GM18505 (cell line): ENCODE results near the gene CEP128.
A peak's percentile ranks its signal among the peaks of the same experiment; 100 is the strongest.

ENCODE experiments used
- ATAC-seq: cut with Tn5 transposase; IDR thresholded peaks from one replicate; pipeline ENCODE4 v1.9.1; 2021; ENCODE audit not compliant: unreplicated experiment
- POLR2A ChIP-seq: IDR thresholded peaks from 4 replicates; pipeline ENCODE4 v1.6.1; 2011; ENCODE audit warnings: borderline replicate concordance; ENCODE audit not compliant: insufficient read depth, insufficient read length; ENCODE audit errors: extremely low read depth

The CEP128 gene

DNA sequence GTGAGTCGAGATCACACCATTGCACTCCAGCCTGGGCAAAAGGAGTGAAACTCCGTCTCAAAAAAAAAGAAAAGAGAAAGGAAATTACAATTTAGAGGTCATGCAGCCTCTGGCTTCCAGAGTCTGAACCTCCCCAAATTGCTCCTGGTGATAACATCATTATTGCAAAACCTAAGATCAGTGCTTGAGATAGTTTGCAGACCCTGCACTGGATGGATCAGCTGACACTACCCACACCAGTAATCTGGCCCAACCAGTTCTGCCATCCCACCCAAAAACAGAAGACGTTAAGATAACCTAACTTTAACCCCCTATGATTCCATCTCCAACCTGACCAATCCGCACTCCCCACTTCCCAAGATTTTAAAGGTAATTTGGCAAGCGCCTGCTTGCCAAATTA, 376.5 kb downstream of the CEP128 start:
- no peak for TF ChIP-seq POLR2A
- no peak for ATAC-seq

DNA sequence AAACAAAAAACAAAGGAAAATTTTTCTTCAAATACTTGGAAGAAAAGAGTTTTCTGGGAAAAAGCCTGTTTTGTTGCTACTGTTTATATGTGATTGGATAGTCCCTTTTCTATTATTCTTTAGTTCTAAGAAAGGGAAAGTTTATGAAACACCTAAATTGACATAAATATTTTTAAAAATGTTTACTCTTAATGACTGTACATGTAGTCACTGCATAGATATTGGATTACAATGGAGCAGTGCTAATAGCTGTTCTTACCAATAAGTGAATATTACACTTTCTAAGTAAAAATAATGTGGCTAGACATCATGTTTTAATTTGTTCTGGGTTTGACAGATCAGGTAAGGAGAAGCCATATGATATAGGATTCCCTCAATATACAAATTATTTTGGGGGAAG, 377.5 kb downstream of the CEP128 start:
- ATAC-seq: no peak
- no peak for TF ChIP-seq POLR2A

DNA sequence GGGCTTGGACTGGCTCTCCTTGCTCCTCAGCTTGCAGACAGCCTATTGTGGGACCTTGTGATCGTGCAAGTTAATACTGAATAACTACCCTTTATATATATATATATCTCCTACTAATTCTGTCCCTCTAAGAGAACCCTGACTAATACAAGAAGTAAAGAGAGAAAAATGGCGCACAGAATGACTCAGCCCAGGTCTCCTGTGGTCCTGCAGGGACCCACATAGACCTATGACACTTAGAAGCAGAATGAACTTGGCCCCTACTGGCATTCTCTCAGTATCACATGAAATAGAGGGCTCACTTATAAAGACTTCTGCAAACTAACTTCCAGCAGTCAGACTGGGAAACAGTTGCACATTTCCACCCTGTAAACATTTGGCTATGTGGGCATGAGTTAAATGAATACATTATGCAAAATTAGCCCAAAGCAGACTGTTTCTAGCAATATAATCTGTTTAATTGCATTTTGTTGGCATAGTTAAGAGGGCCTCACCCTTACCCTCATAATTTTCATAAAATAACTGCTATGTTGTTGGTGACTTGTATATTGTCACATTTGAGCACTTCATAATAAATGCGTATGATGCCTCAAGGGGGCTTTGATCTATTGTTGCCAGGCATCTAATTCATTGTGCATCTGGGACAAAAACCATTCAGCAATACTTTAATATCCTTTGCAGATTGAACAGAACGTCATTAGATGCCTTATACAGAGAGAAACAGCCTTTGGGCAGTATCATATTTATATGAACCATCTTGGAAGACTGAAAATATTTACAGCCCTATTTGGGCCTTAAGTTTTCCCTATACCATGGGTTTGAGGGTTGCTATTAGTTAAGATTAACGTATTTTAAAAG, 380.5 kb downstream of the CEP128 start:
- ATAC-seq: peak; percentile 92
- TF ChIP-seq POLR2A: no peak

DNA sequence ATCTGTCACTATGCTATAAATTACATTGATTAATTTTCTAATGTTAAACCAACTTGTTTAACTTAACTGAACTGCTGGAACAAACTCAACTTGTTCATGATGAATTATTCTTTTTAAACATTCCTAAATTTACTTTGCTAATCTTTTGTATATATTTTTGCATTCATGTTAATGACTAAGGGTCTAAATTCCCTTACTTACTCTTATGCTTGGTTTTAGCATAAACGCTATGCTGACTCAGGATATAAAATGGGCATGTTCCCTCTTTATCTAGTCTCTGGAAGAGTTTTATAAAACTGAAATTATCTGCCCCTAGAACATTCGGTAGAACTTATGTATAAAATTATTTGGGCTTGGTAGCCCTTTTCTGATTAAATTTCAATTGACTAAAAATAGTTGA, 387.4 kb downstream of the CEP128 start:
- ATAC-seq: no peak
- no peak for TF ChIP-seq POLR2A

DNA sequence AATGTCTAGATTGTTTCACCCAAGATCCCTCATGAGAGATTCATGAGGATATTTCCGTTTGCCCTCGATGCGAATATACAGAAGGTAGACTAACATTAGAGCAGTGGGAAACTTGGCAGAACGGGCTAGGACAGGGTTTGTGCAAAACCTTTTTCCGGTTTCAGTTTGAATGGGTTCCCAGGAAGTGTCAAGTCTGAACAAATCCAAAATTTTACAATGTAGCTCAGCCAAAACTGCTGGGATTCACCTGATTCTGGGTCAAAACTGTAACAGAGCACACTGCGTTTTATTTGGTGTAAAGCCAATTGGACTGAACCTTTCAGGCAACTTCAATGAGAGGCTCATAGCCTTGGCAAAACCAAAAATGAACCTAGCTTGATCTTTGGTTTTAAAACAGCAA, 392.4 kb downstream of the CEP128 start:
- no peak for TF ChIP-seq POLR2A
- no peak for ATAC-seq

DNA sequence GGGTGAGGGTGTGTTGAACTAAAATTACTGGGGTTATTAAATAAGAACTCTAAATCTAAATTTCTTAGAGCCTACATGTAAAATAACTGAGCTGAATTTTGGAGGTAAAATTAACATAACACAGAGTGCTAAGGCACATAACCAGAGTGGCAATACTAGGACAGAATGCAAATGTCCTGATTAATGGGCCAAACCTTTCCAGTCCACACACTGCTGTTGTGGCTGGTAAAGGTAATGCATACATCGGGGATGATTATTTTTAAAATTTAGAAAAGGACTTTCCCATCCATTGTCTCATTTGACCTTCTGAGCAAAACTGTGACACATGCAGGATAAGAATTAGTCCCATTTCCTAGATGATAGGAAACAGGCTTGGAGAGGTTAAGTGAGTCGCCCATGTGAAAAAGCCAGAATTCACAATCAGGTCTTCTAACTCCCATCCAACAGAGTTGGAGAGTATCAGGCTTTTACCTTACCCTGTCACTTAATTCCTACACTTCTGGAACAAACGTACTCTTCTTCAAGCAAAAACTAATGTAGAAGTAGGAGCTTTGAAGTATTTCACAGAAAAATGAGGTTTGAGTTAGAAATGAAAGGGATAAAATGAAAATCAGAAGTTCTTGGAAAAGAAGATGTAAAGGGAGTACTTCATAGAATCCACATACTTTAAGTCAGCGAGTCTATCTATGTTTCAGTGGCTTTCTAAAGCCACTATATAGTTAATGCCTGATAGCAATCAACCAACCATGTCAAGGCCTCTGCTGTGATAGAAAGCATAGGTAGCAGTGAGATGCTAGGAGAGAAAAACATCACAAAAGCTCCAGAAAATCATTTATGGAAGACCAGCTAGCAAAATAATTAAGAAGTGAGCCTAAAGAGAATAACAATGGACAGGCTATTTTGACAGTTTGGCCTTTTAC, 395.3 kb downstream of the CEP128 start:
- no peak for TF ChIP-seq POLR2A
- no peak for ATAC-seq

DNA sequence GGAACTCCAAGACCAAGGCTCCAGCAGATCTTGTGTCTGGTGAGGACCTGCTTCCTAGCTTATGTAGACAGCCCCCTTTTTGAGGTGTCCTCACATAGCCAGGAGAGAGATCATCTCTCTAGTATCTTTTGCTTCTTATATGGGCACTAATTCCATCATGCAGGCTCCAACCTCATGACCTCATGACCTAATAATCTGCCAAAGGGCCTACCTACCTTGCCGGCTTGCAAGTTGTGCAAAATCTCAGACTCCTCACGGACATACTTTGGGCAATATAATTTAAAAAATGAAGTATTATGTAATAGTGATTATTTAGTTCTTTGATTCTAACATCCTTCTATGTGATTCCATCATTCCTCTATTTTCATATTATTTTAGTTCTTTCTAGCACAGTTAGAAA, 397.2 kb downstream of the CEP128 start:
- ATAC-seq: no peak
- no peak for TF ChIP-seq POLR2A

DNA sequence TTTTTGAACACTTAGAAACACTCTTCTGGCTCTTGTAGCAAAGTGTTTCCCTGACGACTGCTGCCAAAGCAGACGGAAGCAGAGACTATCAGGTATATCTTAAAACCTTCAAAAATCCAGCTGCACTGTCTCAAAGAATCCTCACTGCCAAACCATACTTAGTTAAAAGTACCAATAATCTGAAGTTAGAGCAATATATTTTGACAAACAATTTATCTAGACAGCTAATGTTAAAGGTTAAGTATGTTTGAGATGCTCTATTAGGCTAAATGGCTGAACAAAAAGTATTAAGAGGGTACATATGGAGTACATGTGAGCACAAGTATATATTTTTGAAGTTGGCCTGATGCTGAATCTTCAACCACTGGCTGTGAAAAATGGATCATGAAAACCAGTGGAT, 398.3 kb downstream of the CEP128 start:
- no peak for ATAC-seq
- no peak for TF ChIP-seq POLR2A

DNA sequence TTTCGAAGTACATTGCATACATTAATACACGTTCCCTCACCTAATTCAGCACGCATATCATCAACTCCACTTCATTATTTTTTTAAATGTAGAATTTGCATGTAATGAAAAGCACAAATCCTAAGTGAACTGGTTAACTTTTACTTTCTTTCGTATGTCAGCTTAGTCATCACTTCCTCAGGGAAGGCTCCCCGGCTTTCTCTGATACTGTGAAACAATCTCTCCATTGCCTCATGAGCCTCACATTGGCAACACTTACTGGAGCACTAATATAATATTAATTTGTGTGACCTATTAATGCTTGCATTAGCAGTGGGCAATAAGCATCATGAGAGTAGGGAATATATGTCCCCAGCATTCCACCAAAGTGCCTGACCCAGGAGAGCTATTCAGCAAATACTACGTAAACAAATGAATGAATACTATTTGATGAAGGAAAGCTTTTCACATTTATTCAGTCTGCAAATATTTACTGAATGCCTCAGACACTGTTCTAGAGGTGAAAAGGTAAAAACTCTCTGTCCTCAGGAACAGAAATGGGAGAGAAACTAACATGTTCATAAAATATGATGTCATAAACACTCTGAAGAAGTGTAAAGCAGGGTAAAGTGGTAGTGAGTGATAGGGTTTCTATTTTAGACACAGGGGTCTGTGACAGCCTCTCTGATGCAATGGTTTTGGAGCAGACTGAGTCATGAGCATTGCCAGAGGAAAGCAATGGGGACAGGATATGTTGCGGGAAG, 402.7 kb downstream of the CEP128 start:
- no peak for ATAC-seq

DNA sequence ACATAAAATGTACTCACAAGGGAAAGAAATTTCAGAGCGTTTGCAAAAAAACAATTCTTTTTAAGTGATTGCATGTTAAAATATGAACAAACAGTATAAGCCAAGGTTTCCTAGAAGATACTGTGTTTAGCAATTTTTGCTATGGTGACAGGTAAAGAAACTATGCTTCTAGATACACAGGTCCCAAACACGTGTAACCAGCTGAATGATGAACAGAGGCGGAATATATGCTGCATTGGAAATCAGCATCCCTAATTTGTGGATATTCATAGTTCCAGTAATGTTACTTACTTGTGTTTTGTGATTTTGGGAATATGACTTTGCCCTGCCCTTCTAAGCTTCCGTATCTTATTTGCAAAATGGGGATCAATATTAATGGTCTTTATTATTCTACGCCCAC, 403.9 kb downstream of the CEP128 start:
- no peak for TF ChIP-seq POLR2A
- ATAC-seq: no peak

More for the DNA sequence above, 402.7 kb downstream of the CEP128 start:
- no peak for TF ChIP-seq POLR2A

DNA sequence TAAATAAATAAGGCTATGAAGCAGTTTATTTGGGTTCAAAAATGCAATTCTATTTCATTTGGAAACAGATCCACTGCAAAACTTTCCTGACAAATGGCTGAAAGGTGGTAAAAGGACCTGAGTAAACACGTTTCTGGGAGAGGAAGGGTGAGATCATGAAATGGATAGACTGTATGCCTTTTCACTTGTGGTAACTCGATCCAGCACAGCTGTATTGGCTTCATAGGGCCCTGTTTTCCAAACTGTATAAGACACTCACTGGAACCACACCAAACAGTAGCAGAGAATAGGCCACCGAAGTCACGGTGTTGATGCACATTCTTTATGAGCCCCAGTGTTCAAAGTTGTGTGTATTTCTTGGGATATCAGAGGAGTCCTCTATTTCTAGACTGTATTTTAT, 405.1 kb downstream of the CEP128 start:
- ATAC-seq: no peak
- TF ChIP-seq POLR2A: no peak

DNA sequence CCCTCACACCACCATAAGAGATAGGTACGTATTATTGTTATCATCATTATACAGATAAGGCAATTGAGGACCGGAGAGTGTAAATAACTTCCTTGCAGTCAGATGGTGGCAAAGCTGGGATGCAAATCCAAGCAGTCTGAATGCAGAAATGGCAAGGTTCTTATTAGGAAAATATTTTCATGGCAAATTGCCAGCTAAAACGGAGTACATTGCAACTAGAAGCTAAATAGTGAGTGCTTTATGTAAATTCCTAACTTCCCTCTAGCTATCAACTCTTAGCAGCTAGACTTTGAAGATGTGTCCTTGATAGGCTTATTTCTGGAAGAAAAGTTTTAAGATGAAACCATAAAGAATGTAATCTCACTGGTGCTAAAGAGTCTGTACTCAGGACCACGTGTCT, 406.4 kb downstream of the CEP128 start:
- no peak for ATAC-seq
- TF ChIP-seq POLR2A: no peak

DNA sequence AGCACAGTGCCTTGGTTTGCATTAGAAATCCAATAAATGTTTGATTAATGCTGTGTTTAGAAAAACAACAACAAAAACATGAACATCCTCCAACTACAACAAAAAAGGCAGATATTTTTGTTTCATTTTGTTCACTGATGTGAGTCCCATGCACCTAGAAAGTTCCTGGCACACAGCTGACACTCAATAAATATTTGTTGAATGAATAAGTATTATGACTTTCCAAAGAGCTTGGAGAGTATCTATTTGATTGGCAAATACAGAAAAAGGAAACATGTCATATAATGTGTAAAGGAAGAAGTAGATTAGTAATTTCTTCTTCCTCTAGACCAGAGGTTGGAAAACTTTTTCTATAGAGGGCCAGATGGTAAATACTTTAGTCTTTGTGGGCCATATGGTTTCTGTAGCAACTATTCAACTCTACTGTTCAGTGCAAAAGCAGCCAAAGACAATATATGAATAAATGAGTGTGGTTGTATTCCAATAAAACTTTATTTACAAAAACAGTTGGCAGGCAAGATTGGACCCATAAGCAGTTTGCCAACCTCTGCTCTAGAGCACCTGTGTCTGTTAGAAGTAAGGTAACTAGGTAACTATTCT, 417.9 kb downstream of the CEP128 start:
- no peak for TF ChIP-seq POLR2A
- no peak for ATAC-seq
